D721Med (cell line): Measurements from ENCODE around the gene PACRG.

Experiments
- DNase-seq: peaks from one replicate; pipeline ENCODE4 v3.0.0; 2011; ENCODE audit warnings: low spot score; ENCODE audit not compliant: insufficient read length
- FAIRE-seq: peaks from 2 replicates; lab custom pipeline; 2011; peaks lifted over from hg19 to GRCh38; lab: Jason Lieb, UNC
- TF ChIP-seq, protein P1 (sequence below): IDR thresholded peaks from 2 replicates; pipeline ENCODE4 v1.5.1; 2012; ENCODE audit warnings: mild to moderate bottlenecking, control low read depth; ENCODE audit not compliant: insufficient read depth; ENCODE audit errors: missing control alignments

PACRG gene

DNA sequence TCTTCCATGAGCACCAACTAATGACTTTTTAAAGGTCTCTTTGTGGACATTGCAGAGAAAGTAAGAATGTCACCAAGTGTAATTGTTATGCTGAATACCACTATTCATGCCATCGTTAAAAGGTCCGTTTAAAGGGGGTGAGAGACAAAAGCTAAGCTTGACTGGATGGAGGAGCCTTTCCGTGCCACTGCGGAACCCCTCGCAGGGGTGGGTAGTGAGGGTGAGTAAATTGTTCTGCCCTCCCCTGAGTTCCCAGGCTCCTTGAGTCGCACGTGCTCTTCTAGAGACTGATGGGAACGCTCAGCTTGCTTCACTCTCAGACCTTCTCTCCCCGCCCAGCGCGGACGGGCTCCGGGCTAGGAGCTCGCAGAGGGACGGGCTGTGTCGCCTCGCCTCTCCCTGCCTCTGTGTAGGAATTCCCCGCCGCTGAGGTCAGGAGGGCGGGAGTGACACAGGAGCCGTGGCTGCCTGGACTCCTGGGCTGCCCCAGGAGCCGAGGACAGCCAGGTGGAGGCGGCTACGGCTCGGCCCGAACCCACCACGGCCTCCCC, 371.9 kb downstream of the PACRG start:
- TF ChIP-seq, protein P1, sequence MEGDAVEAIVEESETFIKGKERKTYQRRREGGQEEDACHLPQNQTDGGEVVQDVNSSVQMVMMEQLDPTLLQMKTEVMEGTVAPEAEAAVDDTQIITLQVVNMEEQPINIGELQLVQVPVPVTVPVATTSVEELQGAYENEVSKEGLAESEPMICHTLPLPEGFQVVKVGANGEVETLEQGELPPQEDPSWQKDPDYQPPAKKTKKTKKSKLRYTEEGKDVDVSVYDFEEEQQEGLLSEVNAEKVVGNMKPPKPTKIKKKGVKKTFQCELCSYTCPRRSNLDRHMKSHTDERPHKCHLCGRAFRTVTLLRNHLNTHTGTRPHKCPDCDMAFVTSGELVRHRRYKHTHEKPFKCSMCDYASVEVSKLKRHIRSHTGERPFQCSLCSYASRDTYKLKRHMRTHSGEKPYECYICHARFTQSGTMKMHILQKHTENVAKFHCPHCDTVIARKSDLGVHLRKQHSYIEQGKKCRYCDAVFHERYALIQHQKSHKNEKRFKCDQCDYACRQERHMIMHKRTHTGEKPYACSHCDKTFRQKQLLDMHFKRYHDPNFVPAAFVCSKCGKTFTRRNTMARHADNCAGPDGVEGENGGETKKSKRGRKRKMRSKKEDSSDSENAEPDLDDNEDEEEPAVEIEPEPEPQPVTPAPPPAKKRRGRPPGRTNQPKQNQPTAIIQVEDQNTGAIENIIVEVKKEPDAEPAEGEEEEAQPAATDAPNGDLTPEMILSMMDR: no peak
- DNase-seq (no peak), FAIRE-seq (no peak)

DNA sequence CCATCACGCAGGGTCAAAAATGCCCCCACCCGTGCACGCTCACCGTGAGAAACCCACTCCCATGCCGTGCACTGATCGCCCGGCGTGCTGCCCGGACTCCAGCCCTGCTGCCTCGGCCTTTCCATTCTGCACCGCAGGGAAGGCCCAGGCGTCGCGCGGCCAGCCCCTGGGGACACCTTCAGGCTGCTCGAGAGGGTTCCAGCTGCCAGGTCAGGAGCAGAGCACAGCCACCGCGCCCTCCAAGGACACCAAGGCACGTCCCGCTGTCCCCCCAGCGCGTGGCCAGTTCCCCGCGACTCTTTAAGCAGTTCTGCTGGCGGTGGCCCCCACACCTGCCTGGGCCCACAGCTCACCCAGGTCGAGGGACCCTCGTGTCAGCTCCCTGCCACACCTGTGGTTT, 372.5 kb downstream of the PACRG start:
- no peak for FAIRE-seq
- TF ChIP-seq, protein P1: no peak

DNA sequence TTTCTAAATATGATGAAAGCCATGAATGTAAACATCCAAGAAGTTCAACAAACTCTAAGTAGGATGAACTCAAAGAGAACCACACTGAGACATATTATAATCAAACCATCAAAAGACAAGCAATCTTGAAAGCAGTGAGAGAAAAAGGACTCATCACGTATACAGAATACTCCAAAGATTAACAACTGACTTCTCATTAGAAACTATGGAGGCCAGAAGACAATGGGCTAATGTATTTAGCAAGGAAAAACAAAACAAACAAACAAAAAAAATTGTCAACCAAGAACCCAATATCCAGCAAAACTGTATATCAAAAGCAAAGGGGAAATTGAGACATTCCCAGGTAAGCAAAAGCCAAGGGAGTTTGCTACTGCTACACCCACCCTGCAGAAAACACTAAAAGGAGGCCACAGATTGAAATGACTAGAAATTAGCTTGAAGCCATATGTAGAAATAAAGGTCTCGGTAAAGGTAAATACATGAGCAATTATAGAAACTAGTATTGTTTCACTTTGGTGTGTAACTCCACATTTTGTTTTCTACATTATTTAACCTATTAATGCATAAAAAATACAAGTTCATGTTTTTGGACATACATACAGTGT, 385.7 kb downstream of the PACRG start:
- no peak for FAIRE-seq
- DNase-seq: no peak
- TF ChIP-seq, protein P1: no peak

More for the DNA sequence above, 372.5 kb downstream of the PACRG start:
- DNase-seq: no peak

DNA sequence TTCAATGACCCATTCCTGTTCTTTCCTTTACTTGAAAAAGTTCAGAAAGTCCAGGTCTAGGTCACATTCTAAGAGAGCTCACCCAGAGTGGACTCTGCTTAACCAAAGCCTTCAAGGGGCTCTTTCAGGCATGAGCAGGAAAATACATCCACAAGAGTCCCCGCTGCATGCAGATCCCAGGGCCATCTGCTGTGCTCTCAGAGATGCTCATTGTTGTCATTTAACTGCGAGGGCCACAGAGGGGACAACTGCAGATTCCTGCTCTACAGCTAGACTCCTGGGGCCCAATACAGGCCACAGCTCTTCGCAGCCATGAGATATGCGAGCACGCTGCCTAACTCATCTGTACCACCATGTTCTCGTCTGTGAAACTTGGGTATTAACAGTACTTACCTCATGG, 391.2 kb downstream of the PACRG start:
- no peak for FAIRE-seq
- TF ChIP-seq, protein P1: no peak

DNA sequence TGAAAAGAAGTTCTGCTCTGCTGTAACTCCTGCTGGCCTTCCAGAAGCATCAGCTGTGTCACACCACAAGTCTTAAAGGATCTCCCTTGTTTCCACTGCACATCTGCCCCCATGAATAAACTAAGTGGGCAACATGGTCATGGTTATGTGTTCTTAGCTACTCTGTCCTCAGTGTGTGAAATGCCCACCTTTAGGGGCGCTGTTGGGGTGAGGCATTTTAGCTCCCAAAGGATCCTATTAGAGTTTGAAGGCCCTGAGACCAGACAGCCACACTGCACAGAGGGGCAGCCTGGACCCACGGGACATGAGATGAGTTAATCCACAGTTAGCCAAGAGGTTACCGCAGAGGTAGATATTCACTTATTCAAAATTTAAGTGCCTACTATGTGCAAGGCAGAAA, 392.4 kb downstream of the PACRG start:
- TF ChIP-seq, protein P1: no peak
- FAIRE-seq (no peak), DNase-seq (no peak)

More for the DNA sequence above, 391.2 kb downstream of the PACRG start:
- DNase-seq: no peak

DNA sequence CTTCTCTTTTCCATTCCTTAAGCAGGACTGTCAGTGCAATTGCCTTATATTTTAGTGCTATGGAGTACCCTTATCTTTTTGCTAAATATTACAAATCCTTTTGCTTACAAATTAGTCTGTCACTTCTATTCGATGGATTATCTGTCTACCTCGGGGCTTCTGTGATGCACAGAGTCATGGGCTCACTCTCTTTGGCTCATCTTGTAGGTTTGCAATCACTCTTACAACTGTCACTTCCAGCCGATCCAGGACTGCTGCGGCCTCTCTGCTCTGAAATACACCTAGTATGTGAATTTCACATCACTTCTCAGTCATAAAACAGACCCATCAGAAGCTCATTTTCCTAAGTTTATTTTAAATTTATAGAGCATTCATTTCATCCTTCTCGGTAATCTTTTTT, 393.5 kb downstream of the PACRG start:
- TF ChIP-seq, protein P1: no peak
- FAIRE-seq (no peak), DNase-seq (no peak)

DNA sequence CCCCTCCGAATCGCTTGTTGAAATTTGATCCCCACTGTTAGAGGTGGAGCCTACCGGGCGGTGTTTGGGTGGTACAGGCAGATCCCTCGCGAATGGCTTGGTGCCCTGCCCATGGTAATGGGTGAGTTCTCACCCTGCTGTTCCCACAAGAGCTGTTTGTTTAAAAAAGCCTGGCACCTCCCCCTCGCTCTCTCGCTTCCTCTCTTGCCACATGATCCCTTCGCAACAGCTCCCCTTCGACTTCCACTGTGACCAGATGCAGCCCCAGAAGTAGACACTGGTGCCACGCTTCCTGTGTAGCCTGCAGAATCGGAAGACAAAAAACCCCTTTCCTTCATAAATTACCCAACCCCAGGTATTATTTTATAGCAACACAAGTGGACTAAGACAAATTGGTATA, 394.6 kb downstream of the PACRG start:
- TF ChIP-seq, protein P1: no peak
- FAIRE-seq (no peak), DNase-seq (no peak)
